GM23338 (cell line): Measurements from ENCODE around the gene IDH3A. TPM values are rescaled to one million over a fixed set of nuclear protein-coding genes. Genes with fewer than 3 reads are reported as not detected.
A peak's percentile ranks its signal among the peaks of the same experiment; 100 is the strongest.

Experiments
- ATAC-seq: fragments of 200-7000 bp; cut with Tn5 transposase; 3 replicates; pipeline ENCODE4 v1.9.1; 2020
- DNase-seq: peaks from one replicate; pipeline ENCODE4 v3.0.0-alpha.2; 2015; ENCODE audit warnings: low spot score
- H2AFZ ChIP-seq: fragments of 200-600 bp; sonication (generic); 2 replicates; pipeline ENCODE4 v1.8.0; 2016; ENCODE audit warnings: antibody characterized with exemption, mild to moderate bottlenecking, moderate library complexity
- H3F3A ChIP-seq: fragments of 200-600 bp; sonication (generic); replicated peaks from 2 replicates; pipeline ENCODE4 v1.8.0; 2017; ENCODE audit warnings: antibody characterized with exemption, mixed run types, low read depth
- H3K27ac ChIP-seq: fragments of 200-600 bp; sonication (generic); 2 replicates; pipeline ENCODE4 v1.6.1; 2016; ENCODE audit warnings: low read depth
- H3K27me3 ChIP-seq: fragments of 200-600 bp; sonication (generic); 2 replicates; pipeline ENCODE4 v1.8.0; 2016; ENCODE audit warnings: mild to moderate bottlenecking, mixed run types, moderate library complexity; ENCODE audit not compliant: insufficient read depth
- H3K36me3 ChIP-seq: fragments of 200-600 bp; sonication (generic); 2 replicates; pipeline ENCODE4 v1.8.0; 2016; ENCODE audit warnings: mild to moderate bottlenecking; ENCODE audit not compliant: insufficient read depth
- H3K4me1 ChIP-seq: fragments of 200-600 bp; sonication (generic); 2 replicates; pipeline ENCODE4 v1.8.0; 2016; ENCODE audit warnings: mild to moderate bottlenecking, moderate library complexity; ENCODE audit not compliant: insufficient read depth
- H3K4me2 ChIP-seq: fragments of 200-600 bp; sonication (generic); 2 replicates; pipeline ENCODE4 v1.7.1; 2017; ENCODE audit warnings: mixed run types
- H3K4me3 ChIP-seq: fragments of 200-600 bp; sonication (generic); 2 replicates; pipeline ENCODE4 v1.6.1; 2016; ENCODE audit warnings: mixed run types
- H3K79me2 ChIP-seq: fragments of 200-600 bp; sonication (generic); replicated peaks from 2 replicates; pipeline ENCODE4 v1.8.0; 2017; ENCODE audit warnings: mild to moderate bottlenecking; ENCODE audit not compliant: insufficient read depth
- H3K9me2 ChIP-seq: fragments of 200-600 bp; sonication (generic); 2 replicates; pipeline ENCODE4 v1.8.0; 2017; ENCODE audit not compliant: insufficient read depth
- H4K20me1 ChIP-seq: fragments of 200-600 bp; sonication (generic); replicated peaks from 2 replicates; pipeline ENCODE4 v1.8.0; 2017; ENCODE audit warnings: mild to moderate bottlenecking; ENCODE audit not compliant: insufficient read depth
- H3K27ac Mint-ChIP-seq: 2 replicates; pipeline ENCODE4 v1.8.0; 2020; ENCODE audit warnings: inconsistent platforms, mild to moderate bottlenecking, moderate library complexity, mixed read lengths
- H3K27me3 Mint-ChIP-seq: 3 replicates; pipeline ENCODE4 v1.8.0; 2022; ENCODE audit warnings: low read depth, mild to moderate bottlenecking, moderate library complexity, mixed read lengths, inconsistent platforms; ENCODE audit not compliant: insufficient read depth, poor library complexity
- H3K36me3 Mint-ChIP-seq: 3 replicates; pipeline ENCODE4 v1.8.0; 2021; ENCODE audit warnings: low read depth, mild to moderate bottlenecking, inconsistent platforms, moderate library complexity, mixed read lengths
- H3K4me1 Mint-ChIP-seq: 3 replicates; pipeline ENCODE4 v1.8.0; 2020; ENCODE audit warnings: mild to moderate bottlenecking, inconsistent platforms, mixed read lengths
- H3K4me3 Mint-ChIP-seq: 3 replicates; pipeline ENCODE4 v1.8.0; 2021; ENCODE audit warnings: moderate library complexity, mild to moderate bottlenecking, inconsistent platforms, mixed read lengths
- H3K9me3 Mint-ChIP-seq: 3 replicates; pipeline ENCODE4 v1.8.0; 2020; ENCODE audit warnings: moderate library complexity, mild to moderate bottlenecking, inconsistent platforms, mixed read lengths
- CREB1 ChIP-seq: fragments of 250-450 bp; sonication (Bioruptor Pico); IDR thresholded peaks from 2 replicates; pipeline ENCODE4 v1.5.0; 2020; ENCODE audit warnings: low read depth, mild to moderate bottlenecking, moderate library complexity
- CTCF ChIP-seq, 2 experiments: fragments of 200-600 bp in 1 of 2; sonication (generic) in 1 of 2; conservative IDR thresholded peaks; 2 replicates each; pipeline versions ENCODE4 v1.5.1 to v1.6.1; 2016 to 2017; ENCODE audit warnings: antibody characterized with exemption in 2 of 2, low read depth in 2 of 2, mild to moderate bottlenecking in 2 of 2, moderate library complexity in 1 of 2
- ETS1 ChIP-seq: IDR thresholded peaks from 2 replicates; pipeline ENCODE4 v1.6.1; 2016; ENCODE audit warnings: antibody characterized with exemption
- EZH2 ChIP-seq: fragments of 200-600 bp; sonication (generic); IDR thresholded peaks from one replicate; pipeline ENCODE4 v1.8.0; 2017; ENCODE audit warnings: antibody characterized with exemption, mild to moderate bottlenecking, low read depth; ENCODE audit not compliant: unreplicated experiment
- JUNB ChIP-seq: IDR thresholded peaks from one replicate; pipeline ENCODE4 v1.6.1; 2016; ENCODE audit warnings: antibody characterized with exemption; ENCODE audit not compliant: unreplicated experiment
- NANOG ChIP-seq: IDR thresholded peaks from 2 replicates; pipeline ENCODE4 v1.6.1; 2016; ENCODE audit warnings: antibody characterized with exemption, borderline replicate concordance
- POLR2AphosphoS5 ChIP-seq: IDR thresholded peaks from 2 replicates; pipeline ENCODE4 v1.6.1; 2016; ENCODE audit warnings: antibody characterized with exemption, low read depth
- STAT1 ChIP-seq: IDR thresholded peaks from one replicate; pipeline ENCODE4 v1.6.1; 2016; ENCODE audit warnings: antibody characterized with exemption; ENCODE audit not compliant: unreplicated experiment
- ZNF114 ChIP-seq: fragments of 250-450 bp; sonication (Bioruptor Pico); IDR thresholded peaks from 2 replicates; pipeline ENCODE4 v1.5.0; 2020; ENCODE audit warnings: mild to moderate bottlenecking, moderate library complexity
- ZNF331 ChIP-seq: fragments of 250-450 bp; sonication (Bioruptor Pico); IDR thresholded peaks from 2 replicates; pipeline ENCODE4 v1.5.0; 2020; ENCODE audit warnings: low read depth, mild to moderate bottlenecking, moderate library complexity
- polyA plus RNA-seq: library from polyadenylated mRNA; unstranded; fragments of >200 nt; fragmentation: Nextera tagmentation; extraction: Ambion mirVana; gene quantifications from 2 replicates; pipeline ENCODE4 v1.2.1, GENCODE V29; 2016
- total RNA-seq: library from RNA; depleted of rRNA; stranded (reverse); fragments of >200 nt; shearing (Covaris generic); gene quantifications from 2 replicates; pipeline ENCODE4 v1.2.3, GENCODE V29; 2014

Gene IDH3A
- total and polyA plus RNA-seq, 2 experiments from 2014 or later = 24.1 to 41.6 TPM

GRCh38 chr15:78146425-78147154, 2.6 kb upstream of the IDH3A start:
- H3K4me1 ChIP-seq = peaks cover 15% of the 10 kb centered on the region
- H4K20me1 ChIP-seq = peaks cover 10% of the 10 kb centered on the region
- no peak overlapping the region for H3K27ac ChIP-seq
- no peak overlapping the region for H3K27ac Mint-ChIP-seq
- H3K36me3 Mint-ChIP-seq = no peaks in the 10 kb centered on the region; the same call in 2 of the 3 replicates
- H3K4me1 Mint-ChIP-seq = peaks cover 21% of the 10 kb centered on the region
- H3K4me3 ChIP-seq = no peak overlapping the region
- no peaks in the 10 kb centered on the region for H3K9me2 ChIP-seq
- H3K9me3 Mint-ChIP-seq = no peaks in the 10 kb centered on the region
- peaks cover 8% of the 10 kb centered on the region; the same call in 1 of the 2 replicates for H3K27me3 ChIP-seq
- H3K4me2 ChIP-seq = no peak overlapping the region
- no peak overlapping the region for H2AFZ ChIP-seq
- H3K79me2 ChIP-seq = peaks cover 17% of the 10 kb centered on the region
- no peaks in the 10 kb centered on the region for H3K36me3 ChIP-seq
- no peak for TF ChIP-seq CREB1 (CRISPR knock-in tag)
- no peak for TF ChIP-seq STAT1
- TF ChIP-seq ZNF331 (CRISPR knock-in tag) = no peak
- TF ChIP-seq NANOG = no peak
- TF ChIP-seq ETS1 = no peak
- TF ChIP-seq ZNF114 (CRISPR knock-in tag) = no peak
- no peak for TF ChIP-seq JUNB
- no peak for TF ChIP-seq EZH2
- TF ChIP-seq CTCF (conservative IDR thresholded peaks at IDR 0.05; ENCODE audit: low read depth in 2 of 2) = no peak
- DNase-seq (no peak), ATAC-seq (no peak)
- no peak overlapping the region for H3K4me3 Mint-ChIP-seq
- peaks cover 7% of the 10 kb centered on the region for H3K27me3 Mint-ChIP-seq
- no peaks in the 10 kb centered on the region; the same call in 1 of the 2 replicates for H3F3A ChIP-seq

- Histone ChIP-seq H3K4me2 (no peak overlapping the region), H2AFZ (no peak overlapping the region), H3K4me3 (no peak overlapping the region), H3K27ac (no peak overlapping the region), H3K27me3 (peaks cover 8% of the 10 kb centered on the region; the same call in 1 of the 2 replicates), H3K36me3 (no peaks in the 10 kb centered on the region), H3F3A (no peaks in the 10 kb centered on the region; the same call in 1 of the 2 replicates), H3K79me2 (peaks cover 22% of the 10 kb centered on the region), H4K20me1 (peaks cover 10% of the 10 kb centered on the region), H3K4me1 (peaks cover 15% of the 10 kb centered on the region), H3K9me2 (no peaks in the 10 kb centered on the region)
- ATAC-seq (no peak), DNase-seq (no peak)
- Mint-ChIP-seq H3K4me1 (peaks cover 21% of the 10 kb centered on the region), H3K4me3 (peak overlapping the region; percentile 48), H3K27me3 (peaks cover 7% of the 10 kb centered on the region), H3K36me3 (no peaks in the 10 kb centered on the region; the same call in 2 of the 3 replicates), H3K9me3 (no peaks in the 10 kb centered on the region), H3K27ac (no peak overlapping the region; the same call in 1 of the 2 replicates)
- TF ChIP-seq EZH2 (no peak), JUNB (no peak), STAT1 (no peak), CTCF (conservative IDR thresholded peaks at IDR 0.05; ENCODE audit: low read depth in 2 of 2) (no peak), ETS1 (no peak), POLR2AphosphoS5 (no peak)
Measured at GRCh38 chr15:78147566-78147965, 1.6 kb upstream of the IDH3A start.
